IPS-18c (cell line): ENCODE measurements around the gene D2HGDH.
"Not testable (repeated sequence)": the region's sequence is repeated elsewhere in the genome, so short reads cannot be mapped to it uniquely, and the experiment has no call there.

Experiments
- H3K4me3 ChIP-seq: 2 replicates; pipeline ENCODE4 v1.7.0; 2013; ENCODE audit warnings: low read depth, mild to moderate bottlenecking, low read length, moderate library complexity; ENCODE audit not compliant: insufficient read depth
- H3K9me3 ChIP-seq: one replicate; pipeline ENCODE4 v1.6.1; 2013; ENCODE audit warnings: mild to moderate bottlenecking, low read length, moderate library complexity; ENCODE audit not compliant: control insufficient read depth, insufficient read depth

The D2HGDH gene

GRCh38 chr2:241759067-241759807, 24.8 kb downstream of the D2HGDH start:
- no peak overlapping the region for H3K4me3 ChIP-seq
- H3K9me3 ChIP-seq: no peaks in the 10 kb centered on the region

GRCh38 chr2:241759893-241760292, 25.5 kb downstream of the D2HGDH start:
- not testable (repeated sequence) for H3K9me3 ChIP-seq

GRCh38 chr2:241760301-241760771, 25.9 kb downstream of the D2HGDH start:
- Histone ChIP-seq H3K9me3 (peaks cover 2% of the 10 kb centered on the region), H3K4me3 (no peak overlapping the region)

More at GRCh38 chr2:241759893-241760292, 25.5 kb downstream of the D2HGDH start:
- not testable (repeated sequence) for H3K4me3 ChIP-seq

- no peak overlapping the region for H3K4me3 ChIP-seq
These were observed 28.0 kb downstream of the D2HGDH start for GRCh38 chr2:241762321-241762932.

GRCh38 chr2:241762933-241763369, 28.5 kb downstream of the D2HGDH start:
- H3K4me3 ChIP-seq: no peak overlapping the region

More at GRCh38 chr2:241762321-241762932, 28.0 kb downstream of the D2HGDH start:
- peaks cover 2% of the 10 kb centered on the region for H3K9me3 ChIP-seq

GRCh38 chr2:241763551-241764274, 29.3 kb downstream of the D2HGDH start:
- H3K9me3 ChIP-seq: peaks cover 2% of the 10 kb centered on the region
- no peak overlapping the region for H3K4me3 ChIP-seq

More at GRCh38 chr2:241762933-241763369, 28.5 kb downstream of the D2HGDH start:
- H3K9me3 ChIP-seq: peaks cover 2% of the 10 kb centered on the region

GRCh38 chr2:241764275-241765241, 30.1 kb downstream of the D2HGDH start:
- Histone ChIP-seq H3K9me3 (peaks cover 2% of the 10 kb centered on the region), H3K4me3 (no peak overlapping the region)

- Histone ChIP-seq H3K9me3 (peaks cover 2% of the 10 kb centered on the region), H3K4me3 (no peak overlapping the region)
These were observed 33.2 kb downstream of the D2HGDH start for GRCh38 chr2:241767464-241768250.

- Histone ChIP-seq H3K4me3 (no peak overlapping the region), H3K9me3 (peaks cover 2% of the 10 kb centered on the region)
These were observed 33.9 kb downstream of the D2HGDH start for GRCh38 chr2:241768251-241768711.

GRCh38 chr2:241768850-241769249, 34.4 kb downstream of the D2HGDH start:
- Histone ChIP-seq H3K4me3 (no peak overlapping the region), H3K9me3 (peaks cover 2% of the 10 kb centered on the region)

GRCh38 chr2:241769819-241770184, 35.4 kb downstream of the D2HGDH start:
- peaks cover 2% of the 10 kb centered on the region for H3K9me3 ChIP-seq
- H3K4me3 ChIP-seq: no peak overlapping the region

- no peak overlapping the region for H3K4me3 ChIP-seq
- H3K9me3 ChIP-seq: no peaks in the 10 kb centered on the region
These were observed 35.9 kb downstream of the D2HGDH start for GRCh38 chr2:241770185-241770935.

- H3K9me3 ChIP-seq: no peaks in the 10 kb centered on the region
- no peak overlapping the region for H3K4me3 ChIP-seq
These were observed 36.5 kb downstream of the D2HGDH start for GRCh38 chr2:241770936-241771285.

- H3K4me3 ChIP-seq: no peak overlapping the region
- H3K9me3 ChIP-seq: no peaks in the 10 kb centered on the region
These were observed 37.0 kb downstream of the D2HGDH start for GRCh38 chr2:241771286-241772062.

GRCh38 chr2:241772063-241772499, 37.7 kb downstream of the D2HGDH start:
- no peaks in the 10 kb centered on the region for H3K9me3 ChIP-seq
- H3K4me3 ChIP-seq: no peak overlapping the region
